ENCODE results near the gene CCSER1.

CCSER1 gene

GRCh38 chr4:90209922-90210321 lies 82.7 kb downstream of the CCSER1 start:
- peaks cover 7% of the 10 kb centered on the region for H3K9me3 Mint-ChIP-seq

GRCh38 chr4:90211174-90211573 lies 84.0 kb downstream of the CCSER1 start:
- peaks cover 7% of the 10 kb centered on the region for H3K9me3 Mint-ChIP-seq
- no peaks in the 10 kb centered on the region for H3K36me3 Mint-ChIP-seq
- no peak overlapping the region for H3K27ac Mint-ChIP-seq
- H3K4me1 Mint-ChIP-seq = no peaks in the 10 kb centered on the region
- H3K4me3 Mint-ChIP-seq = no peak overlapping the region
- no peaks in the 10 kb centered on the region for H3K27me3 Mint-ChIP-seq

More at GRCh38 chr4:90209922-90210321, 82.7 kb downstream of the CCSER1 start:
- Mint-ChIP-seq H3K4me3 (no peak overlapping the region), H3K36me3 (no peaks in the 10 kb centered on the region), H3K27me3 (no peaks in the 10 kb centered on the region), H3K4me1 (no peaks in the 10 kb centered on the region), H3K27ac (no peak overlapping the region)

- Mint-ChIP-seq H3K4me1 (no peaks in the 10 kb centered on the region), H3K4me3 (no peak overlapping the region), H3K27ac (no peak overlapping the region), H3K9me3 (no peaks in the 10 kb centered on the region), H3K27me3 (no peaks in the 10 kb centered on the region), H3K36me3 (no peaks in the 10 kb centered on the region)
Observed at GRCh38 chr4:90215286-90215685, 88.1 kb downstream of the CCSER1 start.

GRCh38 chr4:90219822-90220221 lies 92.6 kb downstream of the CCSER1 start:
- no peak overlapping the region for H3K4me3 Mint-ChIP-seq
- no peak overlapping the region for H3K27ac Mint-ChIP-seq
- H3K27me3 Mint-ChIP-seq = no peaks in the 10 kb centered on the region
- no peaks in the 10 kb centered on the region for H3K4me1 Mint-ChIP-seq
- H3K9me3 Mint-ChIP-seq = no peaks in the 10 kb centered on the region
- no peaks in the 10 kb centered on the region for H3K36me3 Mint-ChIP-seq

- no peaks in the 10 kb centered on the region for H3K36me3 Mint-ChIP-seq
- H3K4me1 Mint-ChIP-seq = no peaks in the 10 kb centered on the region
- no peaks in the 10 kb centered on the region for H3K27me3 Mint-ChIP-seq
- no peak overlapping the region for H3K4me3 Mint-ChIP-seq
- no peaks in the 10 kb centered on the region for H3K9me3 Mint-ChIP-seq
- H3K27ac Mint-ChIP-seq = no peak overlapping the region
Observed at GRCh38 chr4:90220459-90220858, 93.3 kb downstream of the CCSER1 start.

GRCh38 chr4:90226734-90227133 lies 99.5 kb downstream of the CCSER1 start:
- Mint-ChIP-seq H3K27me3 (no peaks in the 10 kb centered on the region), H3K4me1 (no peaks in the 10 kb centered on the region), H3K9me3 (peaks cover 6% of the 10 kb centered on the region), H3K4me3 (no peak overlapping the region), H3K36me3 (no peaks in the 10 kb centered on the region), H3K27ac (no peak overlapping the region)

- no peak overlapping the region for H3K4me3 Mint-ChIP-seq
- H3K9me3 Mint-ChIP-seq = peaks cover 6% of the 10 kb centered on the region
Observed at GRCh38 chr4:90227177-90227576, 100.0 kb downstream of the CCSER1 start.

GRCh38 chr4:90234916-90235547 lies 107.8 kb downstream of the CCSER1 start:
- H3K27ac Mint-ChIP-seq = no peak overlapping the region
- H3K4me3 Mint-ChIP-seq = no peak overlapping the region
- H3K27me3 Mint-ChIP-seq = no peaks in the 10 kb centered on the region
- no peaks in the 10 kb centered on the region for H3K9me3 Mint-ChIP-seq
- H3K4me1 Mint-ChIP-seq = no peaks in the 10 kb centered on the region
- H3K36me3 Mint-ChIP-seq = no peaks in the 10 kb centered on the region

More at GRCh38 chr4:90227177-90227576, 100.0 kb downstream of the CCSER1 start:
- Mint-ChIP-seq H3K36me3 (no peaks in the 10 kb centered on the region), H3K27me3 (no peaks in the 10 kb centered on the region), H3K4me1 (no peaks in the 10 kb centered on the region), H3K27ac (no peak overlapping the region)

- H3K27ac Mint-ChIP-seq = no peak overlapping the region
- H3K4me3 Mint-ChIP-seq = no peak overlapping the region
- no peaks in the 10 kb centered on the region for H3K36me3 Mint-ChIP-seq
- H3K4me1 Mint-ChIP-seq = no peaks in the 10 kb centered on the region
- no peaks in the 10 kb centered on the region for H3K9me3 Mint-ChIP-seq
- H3K27me3 Mint-ChIP-seq = no peaks in the 10 kb centered on the region
Observed at GRCh38 chr4:90237751-90238530, 110.7 kb downstream of the CCSER1 start.

- no peaks in the 10 kb centered on the region for H3K36me3 Mint-ChIP-seq
- H3K4me1 Mint-ChIP-seq = no peaks in the 10 kb centered on the region
- H3K4me3 Mint-ChIP-seq = no peak overlapping the region
- no peak overlapping the region for H3K27ac Mint-ChIP-seq
- H3K27me3 Mint-ChIP-seq = no peaks in the 10 kb centered on the region
- no peaks in the 10 kb centered on the region for H3K9me3 Mint-ChIP-seq
Observed at GRCh38 chr4:90240333-90240732, 113.1 kb downstream of the CCSER1 start.

- Mint-ChIP-seq H3K27me3 (no peaks in the 10 kb centered on the region), H3K4me1 (no peaks in the 10 kb centered on the region), H3K27ac (no peak overlapping the region), H3K36me3 (no peaks in the 10 kb centered on the region), H3K9me3 (no peaks in the 10 kb centered on the region), H3K4me3 (no peak overlapping the region)
Observed at GRCh38 chr4:90241008-90241407, 113.8 kb downstream of the CCSER1 start.

GRCh38 chr4:90245837-90246236 lies 118.6 kb downstream of the CCSER1 start:
- no peaks in the 10 kb centered on the region for H3K4me1 Mint-ChIP-seq
- no peaks in the 10 kb centered on the region for H3K27me3 Mint-ChIP-seq
- peaks cover 10% of the 10 kb centered on the region for H3K9me3 Mint-ChIP-seq

GRCh38 chr4:90246816-90247215 lies 119.6 kb downstream of the CCSER1 start:
- Mint-ChIP-seq H3K27ac (no peak overlapping the region), H3K36me3 (no peaks in the 10 kb centered on the region), H3K4me1 (no peaks in the 10 kb centered on the region), H3K4me3 (no peak overlapping the region), H3K27me3 (no peaks in the 10 kb centered on the region), H3K9me3 (peaks cover 10% of the 10 kb centered on the region)

More at GRCh38 chr4:90245837-90246236, 118.6 kb downstream of the CCSER1 start:
- Mint-ChIP-seq H3K4me3 (no peak overlapping the region), H3K27ac (no peak overlapping the region), H3K36me3 (no peaks in the 10 kb centered on the region)

GRCh38 chr4:90254357-90254756 lies 127.2 kb downstream of the CCSER1 start:
- no peaks in the 10 kb centered on the region for H3K27me3 Mint-ChIP-seq
- H3K27ac Mint-ChIP-seq = no peak overlapping the region
- peaks cover 9% of the 10 kb centered on the region for H3K9me3 Mint-ChIP-seq
- no peaks in the 10 kb centered on the region for H3K36me3 Mint-ChIP-seq
- no peaks in the 10 kb centered on the region for H3K4me1 Mint-ChIP-seq
- no peak overlapping the region for H3K4me3 Mint-ChIP-seq

- H3K27ac Mint-ChIP-seq = no peak overlapping the region
- H3K27me3 Mint-ChIP-seq = no peaks in the 10 kb centered on the region
- no peaks in the 10 kb centered on the region for H3K36me3 Mint-ChIP-seq
- H3K4me3 Mint-ChIP-seq = no peak overlapping the region
- peaks cover 11% of the 10 kb centered on the region for H3K9me3 Mint-ChIP-seq
- H3K4me1 Mint-ChIP-seq = no peaks in the 10 kb centered on the region
Observed at GRCh38 chr4:90274175-90274574, 147.0 kb downstream of the CCSER1 start.

- H3K9me3 Mint-ChIP-seq = no peaks in the 10 kb centered on the region
- H3K27ac Mint-ChIP-seq = no peak overlapping the region
- no peaks in the 10 kb centered on the region for H3K4me1 Mint-ChIP-seq
- H3K4me3 Mint-ChIP-seq = no peak overlapping the region
- H3K36me3 Mint-ChIP-seq = no peaks in the 10 kb centered on the region
- H3K27me3 Mint-ChIP-seq = no peaks in the 10 kb centered on the region
Observed at GRCh38 chr4:90280954-90281353, 153.8 kb downstream of the CCSER1 start.

Measured in activated naive CD4-positive, alpha-beta T cell treated with anti-CD3 and anti-CD28 coated beads, Interleukin-2, amount 50 U/mL, for 24 hours (primary cell).